GM12891 (cell line): ENCODE measurements around the gene FOLR1.

Experiments used
- DNase-seq: peaks from one replicate; pipeline ENCODE4 v3.0.0; 2011; ENCODE audit warnings: low spot score; ENCODE audit not compliant: insufficient read length
- FAIRE-seq: peaks from 2 replicates; lab custom pipeline; 2011; peaks lifted over from hg19 to GRCh38; lab: Jason Lieb, UNC
- PAX5 ChIP-seq: IDR thresholded peaks from 2 replicates; pipeline ENCODE4 v1.6.1; 2011; ENCODE audit warnings: low read length, moderate library complexity, mild to moderate bottlenecking; ENCODE audit not compliant: insufficient read depth, severe bottlenecking
- POLR2A ChIP-seq: IDR thresholded peaks from 2 replicates; pipeline ENCODE4 v1.6.1; 2011; ENCODE audit warnings: low read depth, low read length, control low read depth
- POLR2AphosphoS5 ChIP-seq: IDR thresholded peaks from 2 replicates; pipeline ENCODE4 v1.6.1; 2011; ENCODE audit warnings: low read depth, low read length, control low read depth
- POU2F2 ChIP-seq: IDR thresholded peaks from 2 replicates; pipeline ENCODE4 v1.6.1; 2011; ENCODE audit warnings: low read depth, mild to moderate bottlenecking, control low read depth, low read length, moderate library complexity
- SPI1 ChIP-seq: IDR thresholded peaks from 2 replicates; pipeline ENCODE4 v1.6.1; 2011; ENCODE audit warnings: low read depth, low read length, control low read depth
- TAF1 ChIP-seq: IDR thresholded peaks from 2 replicates; pipeline ENCODE4 v1.6.1; 2011; ENCODE audit warnings: low read depth, low read length, control low read depth

FOLR1 gene

DNA sequence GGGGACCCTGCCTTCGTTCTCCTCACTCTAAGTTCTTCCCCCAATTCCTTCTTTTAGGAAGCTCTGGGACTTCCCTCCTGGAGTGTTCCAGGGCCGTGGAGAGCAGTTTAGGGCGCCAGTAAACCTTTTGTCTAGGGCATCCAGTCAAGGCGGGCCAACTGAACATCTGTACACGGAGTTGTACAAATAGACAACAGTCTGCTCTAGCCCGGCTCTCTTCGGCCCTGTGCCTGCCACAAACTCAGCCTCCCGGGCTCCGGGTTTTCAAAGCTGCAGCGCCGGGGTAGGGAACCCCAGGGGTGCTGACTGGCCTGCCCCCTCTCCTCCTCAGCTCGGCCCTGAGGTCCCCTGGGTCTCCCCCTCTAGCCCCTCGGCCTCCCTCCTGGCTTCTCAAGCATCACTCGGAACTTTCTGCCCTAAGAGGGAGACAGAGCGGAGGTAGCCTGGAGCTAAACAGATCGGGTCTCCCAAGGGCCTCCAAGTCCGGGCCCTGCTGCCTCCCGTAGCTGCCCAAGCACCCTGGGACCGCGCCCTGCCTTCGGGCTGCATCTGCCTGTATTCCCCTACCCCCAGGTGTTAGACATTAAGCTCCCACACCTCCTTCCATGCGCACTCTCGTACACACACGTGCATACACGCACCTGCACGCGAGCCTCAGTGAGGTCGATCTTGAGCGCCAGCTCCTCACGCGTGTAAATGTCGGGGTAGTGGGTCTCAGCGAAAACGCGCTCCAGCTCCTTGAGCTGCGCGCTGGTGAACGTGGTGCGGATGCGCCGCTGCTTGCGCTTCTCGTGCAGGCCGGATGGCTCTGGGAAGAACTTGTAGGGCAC is 48.7 kb downstream of the FOLR1 start:
- FAIRE-seq (peak; percentile 71), DNase-seq (no peak)
- no peak for TF ChIP-seq POU2F2
- no peak for TF ChIP-seq TAF1
- no peak for TF ChIP-seq SPI1
- TF ChIP-seq POLR2AphosphoS5 = no peak
- no peak for TF ChIP-seq POLR2A
- no peak for TF ChIP-seq PAX5

- TF ChIP-seq SPI1 = no peak
- TF ChIP-seq TAF1 = no peak
- no peak for TF ChIP-seq POU2F2
- no peak for FAIRE-seq
Measured at GRCh38 chr11:72241291-72241781, 49.4 kb downstream of the FOLR1 start.

GRCh38 chr11:72242141-72242540 is 50.2 kb downstream of the FOLR1 start:
- no peak for TF ChIP-seq POU2F2
- TF ChIP-seq POLR2A = no peak
- TF ChIP-seq PAX5 = no peak
- no peak for TF ChIP-seq SPI1
- TF ChIP-seq TAF1 = no peak
- TF ChIP-seq POLR2AphosphoS5 = no peak
- DNase-seq (no peak), FAIRE-seq (no peak)

More at GRCh38 chr11:72241291-72241781, 49.4 kb downstream of the FOLR1 start:
- DNase-seq = no peak

DNA sequence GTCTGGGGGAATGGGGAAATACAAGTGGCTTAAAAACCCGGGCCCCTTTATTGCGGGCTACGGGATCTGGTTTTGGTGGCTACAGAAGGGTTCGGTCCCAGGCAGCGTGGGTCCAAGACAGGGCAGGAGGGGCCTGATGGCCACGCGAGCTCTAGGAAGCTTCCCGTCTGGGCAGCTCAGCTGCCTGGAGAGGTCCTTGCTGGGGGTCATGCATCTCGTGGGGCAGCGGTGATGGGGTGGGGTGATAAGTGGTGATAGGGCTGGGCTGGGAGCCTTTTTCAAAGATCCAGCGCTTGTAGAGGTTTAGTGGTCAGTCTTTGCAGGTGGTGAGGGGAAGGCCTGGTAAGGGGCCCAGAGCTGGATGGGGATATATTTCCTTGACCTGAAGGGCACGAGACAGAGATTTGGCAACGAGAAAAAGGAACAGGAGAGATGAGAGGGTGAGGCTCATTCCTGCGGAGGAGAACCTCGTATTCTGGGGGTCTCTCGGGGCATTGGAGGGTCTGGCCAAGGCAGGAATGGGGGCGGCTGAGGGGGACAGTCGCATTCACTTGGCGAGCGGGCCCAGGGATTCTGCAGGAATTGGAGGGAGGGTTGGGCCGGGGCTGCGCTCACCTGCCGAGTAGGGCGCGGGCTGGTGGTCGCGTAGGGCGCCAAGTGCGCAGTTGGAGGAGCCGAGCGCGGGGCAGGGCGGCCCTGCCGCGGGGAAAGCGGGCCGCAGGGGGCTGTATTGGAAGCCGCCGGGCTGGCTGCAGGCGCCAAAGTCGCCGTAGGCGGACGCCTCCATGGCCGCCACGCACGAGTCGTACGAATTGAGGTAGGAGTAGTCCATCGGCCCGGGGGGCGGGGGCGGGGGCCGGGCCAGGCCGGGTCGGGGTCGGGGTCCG is 51.5 kb downstream of the FOLR1 start:
- no peak for FAIRE-seq
- DNase-seq = no peak
- TF ChIP-seq TAF1 = no peak
- TF ChIP-seq POLR2A = no peak
- TF ChIP-seq POLR2AphosphoS5 = no peak

DNA sequence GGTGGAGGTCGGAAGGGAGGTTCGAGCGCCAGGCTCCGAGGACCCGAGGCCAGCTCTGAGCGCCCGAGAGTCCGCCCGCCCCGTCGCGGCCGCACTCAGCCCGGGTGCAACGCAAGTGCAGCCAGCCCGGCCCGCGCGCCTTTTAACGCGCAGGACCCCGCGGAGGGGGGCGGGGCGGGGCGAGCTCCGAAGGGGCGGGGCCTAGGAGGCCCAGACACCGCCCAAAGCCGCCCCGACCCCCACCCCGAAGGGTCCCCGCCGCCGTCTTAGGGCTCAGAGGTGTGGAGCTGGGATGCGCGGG is 52.1 kb downstream of the FOLR1 start, which contains the start of gene PHOX2A:
Gene PHOX2A (minus strand): TSS at position 117 of the 301 bp plus-strand sequence. CDS start 172 bp downstream, outside the sequence.
- FAIRE-seq = no peak
- DNase-seq = no peak
- TF ChIP-seq PAX5 = no peak
- no peak for TF ChIP-seq SPI1
- no peak for TF ChIP-seq POLR2AphosphoS5

- FAIRE-seq = no peak
- DNase-seq = no peak
- TF ChIP-seq PAX5 (no peak), POLR2AphosphoS5 (no peak), POLR2A (no peak), POU2F2 (no peak), TAF1 (no peak), SPI1 (no peak)
Measured at GRCh38 chr11:72244361-72245262, 52.7 kb downstream of the FOLR1 start.

- no peak for FAIRE-seq
- TF ChIP-seq PAX5 (no peak), TAF1 (no peak), SPI1 (no peak)
- no peak for DNase-seq
Measured at GRCh38 chr11:72245263-72245816, 53.4 kb downstream of the FOLR1 start.
